ENCODE measurements around the gene ACVR1C.

DNA sequence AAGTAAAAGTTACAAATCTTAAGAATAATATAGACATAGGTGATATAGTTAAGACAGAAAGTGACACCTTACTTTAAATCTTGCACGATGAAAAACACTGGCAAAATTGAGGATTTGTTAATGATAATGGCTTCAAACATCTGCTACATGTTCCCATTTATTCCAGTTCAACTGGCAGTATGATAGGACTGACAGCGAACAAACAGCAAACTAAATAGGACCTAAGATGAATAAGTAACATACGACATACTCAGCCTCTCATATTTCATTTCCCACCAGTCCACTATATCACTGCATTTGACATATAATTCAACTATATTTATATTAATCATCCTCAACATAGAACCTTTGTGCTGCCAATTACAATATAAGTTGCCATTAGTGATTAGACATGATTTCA lies 36.3 kb downstream of the ACVR1C start:
- TF ChIP-seq, protein P1, sequence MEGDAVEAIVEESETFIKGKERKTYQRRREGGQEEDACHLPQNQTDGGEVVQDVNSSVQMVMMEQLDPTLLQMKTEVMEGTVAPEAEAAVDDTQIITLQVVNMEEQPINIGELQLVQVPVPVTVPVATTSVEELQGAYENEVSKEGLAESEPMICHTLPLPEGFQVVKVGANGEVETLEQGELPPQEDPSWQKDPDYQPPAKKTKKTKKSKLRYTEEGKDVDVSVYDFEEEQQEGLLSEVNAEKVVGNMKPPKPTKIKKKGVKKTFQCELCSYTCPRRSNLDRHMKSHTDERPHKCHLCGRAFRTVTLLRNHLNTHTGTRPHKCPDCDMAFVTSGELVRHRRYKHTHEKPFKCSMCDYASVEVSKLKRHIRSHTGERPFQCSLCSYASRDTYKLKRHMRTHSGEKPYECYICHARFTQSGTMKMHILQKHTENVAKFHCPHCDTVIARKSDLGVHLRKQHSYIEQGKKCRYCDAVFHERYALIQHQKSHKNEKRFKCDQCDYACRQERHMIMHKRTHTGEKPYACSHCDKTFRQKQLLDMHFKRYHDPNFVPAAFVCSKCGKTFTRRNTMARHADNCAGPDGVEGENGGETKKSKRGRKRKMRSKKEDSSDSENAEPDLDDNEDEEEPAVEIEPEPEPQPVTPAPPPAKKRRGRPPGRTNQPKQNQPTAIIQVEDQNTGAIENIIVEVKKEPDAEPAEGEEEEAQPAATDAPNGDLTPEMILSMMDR (IDR thresholded peaks at IDR 0.05): no peak
- TF ChIP-seq POLR2AphosphoS5 (IDR thresholded peaks at IDR 0.05; ENCODE audit: low read depth, low read length): no peak
- TF ChIP-seq, protein P2, sequence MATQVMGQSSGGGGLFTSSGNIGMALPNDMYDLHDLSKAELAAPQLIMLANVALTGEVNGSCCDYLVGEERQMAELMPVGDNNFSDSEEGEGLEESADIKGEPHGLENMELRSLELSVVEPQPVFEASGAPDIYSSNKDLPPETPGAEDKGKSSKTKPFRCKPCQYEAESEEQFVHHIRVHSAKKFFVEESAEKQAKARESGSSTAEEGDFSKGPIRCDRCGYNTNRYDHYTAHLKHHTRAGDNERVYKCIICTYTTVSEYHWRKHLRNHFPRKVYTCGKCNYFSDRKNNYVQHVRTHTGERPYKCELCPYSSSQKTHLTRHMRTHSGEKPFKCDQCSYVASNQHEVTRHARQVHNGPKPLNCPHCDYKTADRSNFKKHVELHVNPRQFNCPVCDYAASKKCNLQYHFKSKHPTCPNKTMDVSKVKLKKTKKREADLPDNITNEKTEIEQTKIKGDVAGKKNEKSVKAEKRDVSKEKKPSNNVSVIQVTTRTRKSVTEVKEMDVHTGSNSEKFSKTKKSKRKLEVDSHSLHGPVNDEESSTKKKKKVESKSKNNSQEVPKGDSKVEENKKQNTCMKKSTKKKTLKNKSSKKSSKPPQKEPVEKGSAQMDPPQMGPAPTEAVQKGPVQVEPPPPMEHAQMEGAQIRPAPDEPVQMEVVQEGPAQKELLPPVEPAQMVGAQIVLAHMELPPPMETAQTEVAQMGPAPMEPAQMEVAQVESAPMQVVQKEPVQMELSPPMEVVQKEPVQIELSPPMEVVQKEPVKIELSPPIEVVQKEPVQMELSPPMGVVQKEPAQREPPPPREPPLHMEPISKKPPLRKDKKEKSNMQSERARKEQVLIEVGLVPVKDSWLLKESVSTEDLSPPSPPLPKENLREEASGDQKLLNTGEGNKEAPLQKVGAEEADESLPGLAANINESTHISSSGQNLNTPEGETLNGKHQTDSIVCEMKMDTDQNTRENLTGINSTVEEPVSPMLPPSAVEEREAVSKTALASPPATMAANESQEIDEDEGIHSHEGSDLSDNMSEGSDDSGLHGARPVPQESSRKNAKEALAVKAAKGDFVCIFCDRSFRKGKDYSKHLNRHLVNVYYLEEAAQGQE (IDR thresholded peaks at IDR 0.05; ENCODE audit: insufficient read depth in 1 of 2, low read depth in 2 of 2, low read length in 1 of 2): no peak
- TF ChIP-seq TCF7L2 (IDR thresholded peaks at IDR 0.05; ENCODE audit: low read depth, low read length): no peak
- TF ChIP-seq SIN3A (IDR thresholded peaks at IDR 0.05; ENCODE audit: borderline replicate concordance, insufficient read depth, low read depth, low read length): no peak
